SIG-M5 (cell line): ENCODE measurements around the gene SST.

Experiments
- DNase-seq: peaks from one replicate; lab custom pipeline; 2025; lab: John Stamatoyannopoulos, UW

Gene SST

GRCh38 chr3:187629711-187630110, 40.5 kb downstream of the SST start:
- DNase-seq = no peak

- DNase-seq = no peak
Measured at GRCh38 chr3:187628169-187628568, 42.0 kb downstream of the SST start.

- no peak for DNase-seq
Measured at GRCh38 chr3:187626581-187626980, 43.6 kb downstream of the SST start.

DNA sequence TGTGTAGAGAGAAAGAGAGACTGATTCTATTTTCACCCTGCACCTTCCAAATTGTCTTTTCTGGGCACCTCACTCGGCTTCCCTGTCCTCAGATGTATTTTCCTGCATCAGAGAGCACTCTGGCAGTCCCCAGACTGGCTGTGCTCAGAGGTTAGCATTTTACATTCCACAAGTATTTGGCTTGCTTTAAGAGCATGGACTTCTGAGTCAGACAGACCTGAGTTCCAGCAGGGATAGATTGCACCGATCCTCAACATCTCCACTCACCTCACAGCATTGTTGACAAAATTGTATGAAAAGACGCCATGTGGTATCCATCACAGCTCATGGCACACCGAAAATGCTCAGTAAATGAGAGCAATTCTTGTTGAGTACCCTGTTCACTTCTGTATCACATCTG, 45.6 kb downstream of the SST start:
- DNase-seq = no peak

DNA sequence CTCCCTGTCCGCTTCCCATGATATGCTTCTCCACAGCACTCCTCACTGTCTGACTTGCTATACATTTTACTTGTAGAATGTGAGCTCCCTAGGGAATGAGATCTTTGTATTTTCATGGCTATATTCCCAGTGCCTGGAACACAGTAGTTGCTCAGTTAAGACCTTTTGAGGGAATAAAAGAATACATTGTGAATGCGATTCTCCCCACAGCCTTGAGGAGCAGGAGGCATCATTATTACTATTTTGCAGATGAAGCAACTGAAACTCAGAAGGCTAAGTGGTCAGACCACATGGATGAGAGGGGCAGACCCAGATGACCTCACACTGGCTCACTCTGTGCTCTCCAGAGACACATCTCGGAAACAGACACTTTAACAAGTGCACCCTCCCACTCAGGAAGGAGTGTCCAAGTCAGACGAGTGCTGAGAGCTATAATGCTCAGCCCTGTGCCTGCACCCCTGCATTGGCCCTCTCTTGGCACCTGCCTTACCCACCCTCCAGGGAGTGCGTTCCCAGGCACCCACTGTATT, 46.8 kb downstream of the SST start:
- DNase-seq = no peak

- DNase-seq = no peak
Measured at GRCh38 chr3:187621881-187622280, 48.3 kb downstream of the SST start.

- DNase-seq = no peak
Measured at GRCh38 chr3:187619461-187619860, 50.7 kb downstream of the SST start.
